ENCODE data around the gene AXDND1.
"Not testable (repeated sequence)": the region's sequence is repeated elsewhere in the genome, so short reads cannot be mapped to it uniquely, and the experiment has no call there.

AXDND1 gene

DNA sequence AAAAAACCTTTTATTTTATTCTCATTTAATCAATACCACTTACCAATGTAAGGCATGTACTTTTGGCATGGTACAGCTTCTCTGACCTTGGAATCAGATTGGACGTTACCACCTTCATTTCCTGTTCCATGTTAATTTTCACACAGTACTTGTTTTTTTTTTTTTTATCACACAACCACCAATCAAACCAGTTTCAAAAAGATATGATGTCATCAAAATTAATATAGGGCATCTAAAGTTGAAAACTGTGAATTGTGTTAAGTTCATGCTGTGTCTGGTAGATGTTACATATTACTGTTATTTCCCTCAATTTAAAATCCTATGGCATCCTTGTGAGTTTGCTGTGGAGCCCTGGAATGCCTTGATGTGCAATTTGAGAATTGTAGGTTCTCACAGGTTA is 124.8 kb downstream of the AXDND1 start:
- no peak for DNase-seq

DNA sequence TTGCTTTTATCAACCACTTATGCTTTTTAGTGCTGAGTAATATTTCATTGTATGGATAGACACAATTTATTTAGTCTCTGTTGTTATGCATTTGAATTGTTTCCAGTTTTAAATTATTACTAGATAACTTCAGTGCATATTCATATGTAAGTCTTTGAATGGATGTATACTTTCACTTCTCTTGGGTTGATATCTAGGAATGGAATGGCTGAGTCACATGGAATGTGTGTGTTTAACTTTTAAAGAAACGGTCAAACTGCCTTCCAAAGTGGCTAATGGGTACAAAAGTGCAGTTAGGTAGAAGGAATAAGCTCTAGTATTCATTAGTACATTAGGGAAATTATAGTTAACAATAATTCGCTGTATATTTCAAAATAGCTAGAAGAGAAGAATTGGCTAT is 127.6 kb downstream of the AXDND1 start:
- DNase-seq = no peak

DNA sequence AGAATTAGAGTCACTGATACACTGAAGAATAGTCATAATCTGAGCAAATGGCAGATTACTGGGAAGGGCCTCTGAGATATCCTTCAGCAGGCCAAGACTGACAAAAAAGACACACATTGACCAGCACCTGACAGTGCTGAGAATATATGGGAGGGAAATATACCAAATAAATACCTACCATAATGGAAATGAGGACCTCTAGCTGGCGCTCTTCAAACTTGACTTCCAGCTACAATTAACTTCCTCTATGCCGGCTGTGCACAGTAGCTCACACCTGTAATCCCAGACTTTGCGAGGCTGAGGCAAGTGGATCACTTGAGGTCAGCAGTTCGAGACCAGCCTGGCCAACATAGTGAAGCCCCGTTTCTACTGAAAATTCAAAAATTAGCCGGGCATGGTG is 140.4 kb downstream of the AXDND1 start:
- no peak for DNase-seq

DNA sequence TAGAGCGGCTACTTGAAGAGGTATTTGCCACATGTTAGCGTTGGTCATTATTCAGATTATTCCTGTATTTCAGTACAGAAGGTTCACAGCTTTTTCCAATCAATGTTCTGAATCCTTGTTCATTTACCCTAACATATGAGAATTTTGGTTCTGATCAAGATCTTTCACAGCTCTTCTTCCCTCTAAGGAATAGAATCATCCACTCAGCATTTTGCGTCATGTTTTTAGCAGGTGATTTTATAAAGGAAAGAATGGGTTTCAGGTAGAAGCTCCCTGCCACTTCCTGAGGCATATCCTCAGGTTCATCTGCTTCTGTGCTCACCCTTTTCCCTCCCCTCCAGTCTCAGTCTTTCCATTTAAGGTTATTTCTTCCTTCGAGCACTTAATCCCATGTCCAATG is 143.6 kb downstream of the AXDND1 start:
- no peak for DNase-seq

DNA sequence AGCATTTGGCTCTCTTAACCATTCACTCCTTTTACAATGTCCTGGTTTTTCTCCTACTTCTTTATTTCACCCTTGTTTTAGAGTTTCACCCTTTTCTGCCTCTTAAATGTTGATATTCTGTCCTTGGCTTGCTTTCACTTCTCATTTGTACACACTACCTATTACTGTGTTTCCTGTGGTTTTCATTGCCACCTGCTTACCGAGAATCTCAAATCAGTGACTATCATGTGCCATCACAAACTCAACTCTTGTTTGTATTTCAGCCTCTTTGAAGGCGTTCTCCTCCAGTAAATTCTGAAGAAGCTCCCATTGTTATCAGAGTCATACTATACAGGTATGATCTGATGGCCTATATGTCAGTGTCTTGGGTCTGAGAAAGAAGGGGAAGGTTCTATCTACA is 144.3 kb downstream of the AXDND1 start:
- DNase-seq = no peak

DNA sequence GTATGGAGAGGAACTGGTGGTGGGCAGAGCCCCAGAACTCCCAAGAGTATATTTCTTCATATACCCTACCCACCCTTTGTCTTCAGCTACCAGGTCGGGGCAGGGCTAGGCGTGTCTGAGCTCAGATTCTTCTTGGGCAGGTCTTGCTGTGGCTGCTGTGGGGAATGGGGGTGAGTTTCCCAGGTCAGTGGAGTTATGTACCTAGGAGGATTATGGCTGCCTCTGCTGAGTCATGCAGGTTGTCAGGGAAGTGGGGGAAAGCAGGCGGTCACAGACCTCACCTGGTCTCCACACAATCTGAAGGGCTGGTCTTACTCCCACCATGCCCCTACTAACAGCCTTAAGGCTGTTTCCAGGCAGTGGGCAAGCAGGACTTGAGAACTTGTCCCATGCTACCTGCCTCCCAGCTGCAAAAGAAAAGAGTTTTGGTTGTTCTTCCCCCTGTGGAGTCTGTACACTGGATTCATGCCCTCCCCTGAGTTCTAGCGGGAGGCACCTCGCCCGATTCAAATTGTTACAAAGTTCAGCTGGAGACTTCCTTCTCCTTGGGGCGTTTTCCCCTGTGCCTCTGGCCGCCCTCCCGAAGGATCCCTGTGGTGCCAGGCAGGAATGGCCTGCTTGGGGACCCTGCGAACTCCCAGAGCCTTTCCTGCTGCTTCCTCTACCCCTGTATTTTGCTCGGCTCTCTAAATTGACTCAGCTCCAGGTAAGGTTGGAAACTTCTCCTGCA is 151.4 kb downstream of the AXDND1 start:
- no peak for DNase-seq

DNA sequence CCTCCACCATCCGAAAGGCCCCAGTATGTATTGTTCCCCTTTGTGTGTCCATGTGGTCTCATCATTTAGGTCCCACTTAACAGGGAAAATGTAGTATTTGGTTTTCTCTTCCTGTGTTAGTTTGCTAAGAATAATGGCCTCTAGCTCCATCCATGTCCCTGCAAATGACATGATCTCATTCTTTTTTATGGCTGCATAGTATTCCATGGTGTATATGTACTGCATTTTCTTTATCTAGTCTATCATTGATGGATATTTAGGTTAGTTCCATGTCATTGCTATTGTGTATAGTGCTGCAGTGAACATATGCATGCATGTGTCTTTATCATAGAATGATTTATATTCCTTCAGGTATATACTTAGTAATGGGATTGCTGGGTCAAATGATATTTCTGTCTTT is 152.8 kb downstream of the AXDND1 start:
- DNase-seq = not testable (repeated sequence)

DNA sequence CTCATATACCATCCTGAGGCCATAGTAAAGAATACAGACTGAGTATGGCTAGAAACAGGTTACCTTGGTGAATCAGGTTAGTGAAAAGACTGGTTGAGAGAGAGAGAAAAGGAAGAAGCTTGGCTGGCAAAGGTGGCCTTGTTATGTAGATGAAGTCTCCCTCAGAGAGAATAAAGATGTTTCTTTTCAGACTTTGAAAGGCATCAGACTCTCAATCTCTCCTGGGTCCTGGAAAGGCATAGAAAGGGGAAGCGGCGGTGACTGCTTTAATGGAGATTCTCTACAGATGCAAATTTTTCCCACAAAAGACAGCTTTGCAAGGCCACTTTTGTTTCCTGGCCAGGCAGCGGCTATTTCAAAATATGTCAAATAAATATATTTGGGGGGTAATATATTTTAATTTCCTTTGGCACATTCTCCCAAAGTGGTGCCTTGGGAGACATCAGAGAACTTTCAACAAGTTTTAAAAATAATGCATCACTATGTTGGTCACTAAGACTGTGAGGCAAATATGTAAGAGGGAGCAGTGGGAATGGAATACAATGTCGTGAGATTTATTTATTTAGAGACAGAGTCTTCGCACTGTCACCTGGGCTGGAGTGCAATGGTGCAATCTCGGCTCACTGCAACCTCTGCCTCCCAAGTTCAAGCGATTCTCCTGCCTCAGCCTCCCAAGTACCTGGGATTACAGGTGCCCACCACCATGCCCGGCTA is 163.9 kb downstream of the AXDND1 start:
- DNase-seq = no peak

DNA sequence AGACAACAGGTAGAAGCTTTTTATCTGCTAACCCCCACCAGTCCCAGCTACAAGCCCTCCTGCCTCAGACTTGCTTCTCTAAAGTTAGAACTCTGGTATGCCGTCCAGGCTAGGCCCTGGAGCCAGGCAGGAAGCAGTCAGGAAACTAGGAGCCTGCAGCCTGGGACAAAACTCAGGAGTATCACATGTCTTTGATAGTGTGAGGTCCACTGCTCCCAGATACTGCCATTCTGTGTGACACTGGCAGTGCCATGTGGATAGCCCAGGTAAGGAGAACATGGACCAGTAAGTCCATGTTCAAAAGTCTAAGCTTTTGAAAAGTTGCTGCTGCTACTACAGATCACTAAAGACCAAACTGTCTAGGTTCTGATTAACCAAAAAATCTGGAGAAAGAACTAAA is 164.6 kb downstream of the AXDND1 start:
- no peak for DNase-seq

DNA sequence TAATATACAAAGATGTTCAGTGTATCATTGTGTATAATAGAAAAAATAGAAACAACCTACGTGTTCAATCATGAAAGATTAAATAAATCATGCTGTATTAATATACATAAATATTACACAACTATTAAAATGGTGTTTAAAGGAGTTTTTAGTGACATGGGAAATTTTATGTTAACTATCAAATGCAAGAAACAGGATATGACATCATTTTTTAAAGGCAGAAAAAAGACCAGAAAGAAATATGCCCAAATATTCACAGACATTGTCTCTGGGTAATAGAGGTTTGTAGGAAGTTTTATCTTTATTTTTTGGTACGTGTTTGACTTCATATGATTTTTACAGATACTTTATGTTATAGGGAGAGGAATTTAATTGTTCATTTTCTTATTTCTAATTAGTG is 176.0 kb downstream of the AXDND1 start:
- DNase-seq = no peak

DNA sequence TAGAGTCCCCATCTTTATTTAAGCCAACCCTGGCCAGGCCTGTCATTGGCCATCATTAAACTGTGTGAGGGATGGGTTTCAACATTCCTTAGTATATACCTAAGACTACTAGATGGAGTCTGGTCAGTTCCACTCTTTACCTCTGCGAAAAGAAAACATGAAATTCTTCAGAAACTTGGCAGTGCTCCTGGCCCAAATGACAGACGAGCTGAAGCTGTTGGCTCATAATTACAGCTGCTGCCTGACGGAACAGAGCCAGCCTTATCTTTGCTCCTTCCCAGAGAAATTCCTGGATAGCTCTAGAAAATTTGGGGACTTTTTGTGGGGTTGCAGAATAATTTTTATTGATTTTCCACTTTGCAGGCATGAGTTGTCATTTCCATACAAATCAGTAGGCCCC is 179.6 kb downstream of the AXDND1 start:
- DNase-seq = no peak

DNA sequence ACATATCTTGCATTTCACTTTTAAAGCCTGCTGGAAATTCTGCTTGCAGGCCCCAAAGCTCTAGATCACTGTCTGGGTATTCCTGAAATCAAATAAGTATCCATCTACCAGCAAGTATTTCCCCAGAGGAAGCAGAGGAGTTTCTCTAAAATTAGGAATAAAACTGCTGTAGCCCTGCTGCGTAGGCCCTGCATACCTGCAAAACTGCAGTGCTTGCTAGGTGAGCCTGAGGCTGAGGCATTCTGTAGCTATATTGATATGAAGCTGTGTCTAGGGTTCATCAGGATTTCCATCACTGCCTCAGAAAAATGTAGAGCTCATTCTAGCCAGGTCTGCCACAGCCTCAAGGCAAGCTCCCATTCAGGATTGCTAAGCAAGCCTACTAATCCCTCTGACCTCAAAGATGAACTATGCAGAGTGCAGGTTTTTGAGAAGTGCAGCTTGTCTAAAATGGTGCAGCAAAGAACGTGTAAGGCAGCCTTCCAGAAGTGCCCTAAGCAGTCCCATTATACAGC is 181.3 kb downstream of the AXDND1 start:
- DNase-seq = no peak

DNA sequence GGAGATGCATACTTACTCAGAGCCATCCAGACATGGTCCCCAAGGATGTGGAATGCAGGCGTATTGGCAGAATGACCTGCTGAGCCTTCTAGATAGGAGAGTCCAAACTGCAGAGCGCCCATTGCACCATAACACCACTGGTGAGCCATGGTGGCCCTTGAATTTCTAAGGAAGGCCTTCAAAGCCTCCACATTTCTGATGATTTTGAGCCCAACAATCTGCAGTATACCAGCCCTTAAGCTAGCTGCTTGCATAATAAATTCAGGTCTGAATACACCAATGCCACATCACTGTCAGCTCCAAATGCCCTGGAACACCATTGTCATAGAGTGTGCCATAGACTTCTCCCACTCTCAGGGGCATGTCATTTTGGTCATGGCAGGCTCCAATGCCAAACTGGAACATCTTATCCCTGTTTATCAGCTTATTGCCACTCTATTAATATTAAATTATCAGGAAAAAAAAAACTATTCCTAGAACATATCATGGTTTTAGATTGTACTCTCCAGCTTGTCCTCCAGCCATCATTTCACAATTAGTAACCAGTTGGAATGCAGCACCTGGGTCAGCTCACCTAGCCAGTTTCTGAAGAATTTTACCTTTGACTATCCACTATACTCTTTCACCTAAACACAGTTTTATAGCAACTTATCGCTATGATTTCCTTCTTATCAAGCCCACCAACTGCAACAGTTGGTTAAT is 183.0 kb downstream of the AXDND1 start:
- no peak for DNase-seq

DNA sequence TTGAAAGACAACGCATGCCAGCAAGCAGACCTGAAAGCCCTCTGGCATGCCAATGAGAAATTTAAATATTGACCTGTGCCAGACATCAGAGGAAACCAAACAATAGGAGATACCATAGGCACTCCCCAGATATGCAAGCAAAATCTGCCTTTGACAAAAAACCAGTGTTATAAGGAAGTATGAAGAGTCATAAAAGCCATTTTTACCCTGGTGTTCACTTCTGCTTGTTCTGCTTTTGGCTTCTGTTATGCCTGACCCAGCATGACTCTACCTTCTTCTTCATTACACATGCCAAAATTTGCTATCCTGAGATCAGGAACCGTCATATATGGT is 183.6 kb downstream of the AXDND1 start:
- no peak for DNase-seq

DNA sequence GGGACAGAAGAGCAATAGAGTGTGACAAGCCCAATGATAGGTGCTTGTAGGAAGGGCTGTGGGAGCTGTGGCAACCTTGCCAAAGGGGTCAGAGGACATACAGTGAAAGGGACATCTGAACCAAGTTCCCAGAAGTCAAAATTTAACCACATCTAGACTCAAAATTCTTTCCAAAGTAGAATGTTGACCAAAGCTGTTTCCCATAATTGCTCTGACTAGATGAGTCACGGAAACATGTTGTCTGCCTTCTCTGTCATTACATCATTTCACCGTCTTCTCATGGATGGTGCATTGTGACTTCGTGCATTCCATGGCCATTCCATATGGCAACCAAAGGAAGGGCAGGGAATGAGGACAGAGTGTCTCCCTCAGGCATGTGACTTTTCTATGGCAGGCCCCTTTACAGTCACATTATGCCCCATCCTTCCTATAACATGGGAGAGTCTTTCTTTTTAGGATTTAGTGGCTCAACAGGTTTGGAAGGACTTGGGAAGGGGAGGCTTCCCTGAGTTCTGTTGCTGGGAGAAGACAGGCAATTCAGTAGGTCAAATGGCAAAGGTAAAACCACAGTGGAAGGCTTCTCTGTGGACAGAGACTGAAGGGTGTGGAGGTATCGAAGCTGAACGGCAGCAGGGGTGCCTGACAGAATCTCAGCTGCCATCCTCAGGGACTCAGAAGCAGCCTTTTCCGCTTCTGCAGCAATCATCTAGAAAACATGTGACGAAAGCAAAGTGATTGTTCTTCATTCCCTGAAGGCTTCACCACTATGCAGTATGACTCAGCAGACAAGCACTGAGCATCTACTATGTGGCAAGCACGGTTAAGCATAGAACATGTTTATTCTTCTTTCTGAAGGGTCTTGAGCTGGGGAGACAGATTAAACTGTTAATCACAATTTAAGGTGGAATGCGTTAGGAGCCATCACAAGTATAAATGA is 185.2 kb downstream of the AXDND1 start:
- DNase-seq = no peak

DNA sequence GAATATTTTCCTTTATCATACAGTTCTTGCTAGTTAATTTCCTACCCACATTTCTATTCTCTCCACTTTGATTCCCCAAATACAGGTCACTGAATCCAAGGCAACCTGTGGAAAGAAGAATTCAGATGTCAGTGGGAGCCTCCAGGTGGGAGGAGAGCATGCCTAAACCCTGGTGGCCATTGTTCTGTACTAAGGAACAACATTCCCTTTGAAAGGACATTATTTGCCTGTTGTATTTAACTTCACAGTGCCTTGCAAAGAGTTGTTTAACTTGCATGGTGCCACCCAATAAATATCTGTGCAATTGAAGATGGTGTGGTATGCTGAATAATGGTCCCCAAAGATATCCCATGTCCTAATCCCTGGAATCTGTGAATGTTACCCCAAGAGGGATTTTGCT is 188.7 kb downstream of the AXDND1 start:
- no peak for DNase-seq

DNA sequence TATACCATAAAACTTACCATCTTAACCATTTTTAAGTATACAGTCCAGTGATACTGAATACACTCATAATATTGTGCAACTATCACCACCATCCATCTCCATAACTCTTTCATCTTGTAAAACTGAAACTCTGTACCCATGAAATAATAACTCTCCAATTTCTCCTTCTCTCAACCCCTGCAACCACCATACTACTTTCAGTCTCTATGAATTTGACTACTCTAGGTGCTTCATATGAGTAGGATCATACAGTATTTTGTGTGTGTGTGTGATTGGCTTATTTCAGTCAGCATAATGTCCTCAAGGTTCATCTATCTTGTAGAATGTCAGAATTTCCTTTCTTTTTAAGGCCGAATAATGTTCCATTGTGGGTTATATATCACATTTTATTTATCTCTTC is 192.3 kb downstream of the AXDND1 start:
- DNase-seq = no peak

DNA sequence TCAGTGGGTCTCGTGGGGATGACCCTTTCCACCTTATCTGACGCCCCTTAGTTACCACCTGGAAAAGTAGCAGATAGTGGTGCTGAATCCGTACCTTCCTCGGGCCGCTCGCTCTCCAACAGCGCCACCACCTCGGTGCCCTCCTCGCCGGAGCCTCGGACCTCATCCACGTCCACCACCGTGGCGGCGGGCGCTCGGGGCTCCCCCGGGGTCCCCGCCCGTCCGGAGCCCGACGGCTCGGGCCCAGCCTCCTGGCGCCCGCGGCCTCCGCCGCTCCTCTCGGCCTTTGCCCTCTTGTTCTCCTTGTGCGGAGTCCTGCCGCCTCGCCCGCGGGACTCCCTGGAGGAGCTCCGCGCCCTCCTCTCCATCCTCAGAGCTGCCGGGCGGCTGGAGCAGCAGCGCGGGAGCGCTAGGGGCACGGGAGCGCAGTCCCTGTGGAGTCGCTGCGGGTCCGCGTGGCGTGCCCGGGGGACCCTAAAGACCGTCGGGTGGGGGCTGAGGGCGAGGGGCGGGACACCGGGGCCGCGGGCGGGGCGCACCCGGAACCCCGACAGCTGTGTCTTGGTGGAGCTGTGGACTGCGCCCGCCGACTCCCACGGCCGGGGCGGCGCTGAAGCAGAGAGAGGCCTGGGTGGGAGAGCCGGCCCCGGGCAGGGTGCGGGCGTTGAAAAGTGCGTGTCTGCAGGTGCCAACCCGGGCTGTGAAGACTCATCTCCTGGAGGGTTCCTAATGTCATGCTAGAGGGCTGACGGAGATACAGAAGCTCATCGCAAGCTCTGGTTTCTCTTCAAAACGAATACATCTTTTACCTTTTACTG is 209.9 kb downstream of the AXDND1 start, which contains the start of gene NPHS2:
Gene NPHS2 (minus strand): TSS at position 452 of the 818 bp plus-strand sequence. CDS start 84 bp downstream, at position 368.
- no peak for DNase-seq

DNA sequence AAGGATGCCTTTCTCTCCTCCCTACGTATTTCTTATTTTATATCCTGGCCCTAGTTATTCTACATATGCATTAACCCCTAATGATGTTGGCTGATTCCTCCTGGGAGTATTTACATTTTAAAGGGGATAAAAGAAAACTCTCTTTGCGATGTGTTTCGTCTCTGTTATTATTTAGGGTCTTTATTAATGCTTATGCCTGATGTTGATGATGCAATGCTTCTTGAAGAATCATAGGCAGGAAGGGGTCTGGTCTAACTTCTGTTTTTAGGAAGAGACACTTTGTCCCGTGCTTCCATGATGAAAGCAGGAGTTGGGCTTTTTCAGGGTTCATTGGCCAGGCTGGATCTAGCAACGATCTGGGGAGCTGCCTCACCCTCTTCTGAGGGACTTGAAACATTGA is 210.7 kb downstream of the AXDND1 start:
- DNase-seq = no peak

DNA sequence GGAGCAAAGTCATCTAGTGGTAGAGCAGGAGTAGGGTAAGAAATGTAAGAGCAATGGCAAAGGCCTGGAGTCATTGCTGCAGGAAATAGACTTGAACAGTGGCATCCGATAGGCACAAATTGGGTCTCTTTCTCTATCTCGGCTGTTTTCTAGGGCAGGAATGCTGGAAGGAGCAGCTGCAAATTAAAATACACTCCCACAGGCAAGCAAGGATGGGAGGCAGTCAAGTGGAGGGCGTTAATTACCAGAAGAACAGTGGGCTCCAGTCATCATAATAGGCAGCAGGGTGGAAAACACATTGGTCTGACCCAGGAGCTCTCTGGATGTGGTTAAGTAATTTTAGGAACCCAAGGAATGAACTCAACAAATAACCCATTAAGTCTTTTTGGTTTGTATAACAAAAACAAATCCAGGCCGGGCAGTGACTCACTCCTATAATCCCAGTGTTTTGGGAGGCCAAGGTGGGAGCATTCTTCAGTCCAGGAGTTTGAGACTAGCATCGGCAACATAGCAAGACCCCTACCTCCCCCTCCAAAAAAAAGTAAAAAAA is 218.1 kb downstream of the AXDND1 start:
- DNase-seq = no peak

DNA sequence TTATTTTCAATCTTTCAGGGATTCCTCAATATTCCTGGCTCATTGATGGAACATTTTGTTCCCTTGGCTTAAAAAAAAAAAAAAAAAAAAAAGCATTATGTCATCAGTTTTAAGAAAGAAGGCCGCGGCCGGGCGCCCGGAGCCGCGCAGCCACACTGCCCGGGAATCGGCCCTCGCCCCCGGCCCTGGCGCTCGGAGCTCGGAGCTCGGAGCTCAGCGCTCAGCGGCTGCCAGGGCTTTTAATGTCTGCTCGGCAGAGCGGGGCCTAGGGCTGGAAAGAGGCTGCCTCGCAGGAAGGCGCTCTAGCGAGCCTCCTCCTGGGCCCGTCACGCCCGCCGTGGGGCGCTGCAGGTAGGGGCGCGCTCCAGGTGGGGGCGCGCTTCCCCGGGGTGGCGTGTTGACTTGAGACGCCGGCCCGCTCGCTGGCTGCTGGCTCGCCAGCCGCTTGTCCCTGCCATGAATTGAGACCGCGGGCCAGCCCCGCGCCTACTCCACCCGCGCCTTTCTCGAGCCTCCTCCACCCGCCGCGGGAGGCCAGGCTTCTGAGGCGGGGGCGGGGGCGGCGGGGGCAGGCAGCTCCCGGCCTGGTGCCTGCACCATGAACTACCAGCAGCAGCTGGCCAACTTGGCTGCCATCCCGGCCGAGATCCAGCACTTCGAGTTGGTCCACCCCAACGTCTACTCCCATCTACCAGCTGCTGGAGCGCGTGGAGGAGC is 220.5 kb downstream of the AXDND1 start:
- no peak for DNase-seq

Data from SW 1271 (cell line).